H1 (cell line): Measurements from ENCODE around the gene ROBO2. TPM values are rescaled to one million over a fixed set of nuclear protein-coding genes. Genes with fewer than 3 reads are reported as not detected.

Source experiments
- ASH2L ChIP-seq: fragments of 200-600, 300-600 bp; sonication (generic); IDR thresholded peaks from one replicate; pipeline ENCODE4 v1.7.1; 2017; ENCODE audit warnings: low read length
- FOSL1 ChIP-seq: IDR thresholded peaks from 2 replicates; pipeline ENCODE4 v1.6.1; 2011; ENCODE audit warnings: mild to moderate bottlenecking, low read depth, low read length, moderate library complexity; ENCODE audit not compliant: insufficient read depth
- KDM4A ChIP-seq: IDR thresholded peaks from one replicate; pipeline ENCODE4 v1.7.1; 2012; ENCODE audit warnings: low read depth, mild to moderate bottlenecking, moderate library complexity, low read length, inconsistent platforms; ENCODE audit not compliant: severe bottlenecking
- SP2 ChIP-seq: IDR thresholded peaks from 2 replicates; pipeline ENCODE4 v1.6.1; 2012; ENCODE audit warnings: mild to moderate bottlenecking, low read length, inconsistent platforms
- TCF12 ChIP-seq: IDR thresholded peaks from 2 replicates; pipeline ENCODE4 v1.6.1; 2011; ENCODE audit warnings: low read depth, mild to moderate bottlenecking, low read length
- TEAD4 ChIP-seq: IDR thresholded peaks from 2 replicates; pipeline ENCODE4 v1.6.1; 2012; ENCODE audit warnings: low read depth, low read length, inconsistent platforms, mixed read lengths
- polyA plus RNA-seq, 7 experiments: library from polyadenylated mRNA; depleted of rRNA in 3 of 7; stranded (reverse) in 5 of 7; unstranded in 2 of 7; fragments of >200 nt in 5 of 7; fragments of 200-250 nt in 2 of 7; gene quantifications; 1 replicate in 5 of 7; 2 replicates in 1 of 7; 4 replicates in 1 of 7; pipeline versions ENCODE4 v1.2.1 to v1.2.3, GENCODE V29; 2011 to 2013; ENCODE audit warnings: missing spikeins in 2 of 7, mixed read lengths in 2 of 7
- total RNA-seq: library from RNA; stranded (reverse); fragmentation: NEBNext Ultra II Directional; extraction: Animal tissue kit (Norgen Biotek cat#: 25700); gene quantifications from 2 replicates; pipeline ENCODE4 v1.2.1, GENCODE V29; 2021

The ROBO2 gene
- total and polyA plus RNA-seq, 2 of the 8 experiments (the other 6 are each of a cell fraction or from before 2014, with no cell fraction given): 1.5 to 2.9 TPM

DNA sequence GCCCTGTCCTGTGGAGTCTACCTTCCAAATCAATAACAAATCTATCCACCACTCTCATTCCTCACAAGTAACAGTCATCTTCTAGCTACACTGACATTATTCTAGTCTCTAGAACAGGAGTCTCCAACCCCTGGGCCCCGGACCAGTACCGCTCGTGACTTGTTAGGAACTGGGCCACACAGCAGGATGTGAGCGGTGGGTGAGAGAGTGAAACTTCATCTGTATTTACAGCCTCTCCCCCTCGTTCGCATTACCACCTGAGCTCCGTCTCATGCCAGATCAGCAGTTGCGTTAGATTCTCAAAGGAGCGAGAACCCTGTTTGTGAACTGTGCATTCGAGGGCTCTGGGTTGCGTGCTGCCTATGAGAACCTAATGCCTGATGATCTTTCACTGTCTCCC, 31.9 kb downstream of the ROBO2 start (continued):
- TF ChIP-seq TCF12 (no peak), ASH2L (no peak), KDM4A (no peak), TEAD4 (no peak), SP2 (no peak), FOSL1 (no peak)
